GM20431 (cell line): Measurements from ENCODE around the gene DNASE1L2.
"Not testable (repeated sequence)": the region's sequence is repeated elsewhere in the genome, so short reads cannot be mapped to it uniquely, and the experiment has no call there.

Experiments used
- in situ Hi-C: fragments of 300-500 bp; cut with MseI, MboI; formaldehyde crosslinking; loops from one replicate; pipeline ENCODE4 v1.15.0; 2020; ENCODE audit warnings: low sequenced_read_pairs; ENCODE audit not compliant: unreplicated experiment

Gene DNASE1L2

DNA sequence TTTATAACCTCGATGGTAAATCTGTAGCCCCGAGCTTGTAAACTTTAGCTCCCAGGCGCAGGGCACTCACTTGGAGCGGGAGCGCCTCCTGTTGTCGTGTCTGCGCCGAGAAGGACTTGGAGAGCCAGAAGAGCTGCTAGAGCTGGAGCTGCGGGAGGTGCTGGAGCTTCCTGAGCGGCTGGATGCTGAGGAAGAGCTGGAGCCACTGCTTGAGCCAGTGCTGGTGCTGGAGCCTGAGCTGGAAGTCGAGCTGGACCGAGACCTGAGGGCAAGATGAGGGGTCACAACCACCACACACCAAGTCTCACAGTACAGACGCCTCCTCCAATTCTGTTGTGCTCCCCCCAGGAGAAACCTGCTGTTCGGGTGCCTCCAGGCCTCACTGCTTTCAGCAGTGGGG, 26.8 kb downstream of the DNASE1L2 start:
- in situ Hi-C loops, result not testable (repeated sequence)

DNA sequence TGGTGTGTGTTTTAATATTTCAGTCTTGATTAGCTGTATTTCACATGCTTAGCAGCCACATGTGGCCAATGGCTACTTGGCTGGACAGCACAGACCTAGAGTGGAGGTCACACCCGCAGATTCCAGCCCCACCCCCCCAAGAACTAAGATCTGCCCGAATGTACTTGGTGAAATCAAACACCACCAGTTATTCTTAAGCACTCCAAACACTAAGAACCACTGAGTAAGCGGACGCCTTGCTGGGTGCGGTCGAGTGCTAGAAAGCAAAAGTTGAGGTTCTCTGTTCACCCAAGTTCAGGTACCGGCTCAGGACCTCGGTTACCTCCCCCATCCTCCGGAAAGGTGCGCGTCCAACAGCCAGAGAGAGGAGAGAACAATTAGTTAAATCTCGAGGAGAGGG, 30.6 kb downstream of the DNASE1L2 start:
- in situ Hi-C loops, result not testable (repeated sequence)

DNA sequence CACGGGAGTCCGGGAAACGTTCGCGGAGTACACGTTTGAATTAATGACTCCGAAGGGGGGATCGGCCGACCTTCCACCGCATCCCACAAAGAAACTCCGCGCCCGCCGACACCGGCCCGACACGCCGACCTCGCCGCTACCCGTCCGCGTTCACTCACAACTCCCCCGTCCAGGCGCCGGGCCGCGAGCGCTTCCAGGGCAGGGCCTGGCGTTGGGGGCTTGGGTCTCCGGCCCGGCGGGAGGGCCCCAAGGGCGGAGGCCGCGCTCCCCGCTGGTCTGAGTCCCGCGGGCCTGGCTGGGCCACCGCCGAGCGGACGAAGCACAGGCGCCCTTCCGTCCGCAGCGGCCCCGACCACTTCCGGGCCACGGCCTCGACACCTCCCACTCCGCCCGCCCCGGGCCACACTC, 31.3 kb downstream of the DNASE1L2 start:
- in situ Hi-C loops, result not testable (repeated sequence)

DNA sequence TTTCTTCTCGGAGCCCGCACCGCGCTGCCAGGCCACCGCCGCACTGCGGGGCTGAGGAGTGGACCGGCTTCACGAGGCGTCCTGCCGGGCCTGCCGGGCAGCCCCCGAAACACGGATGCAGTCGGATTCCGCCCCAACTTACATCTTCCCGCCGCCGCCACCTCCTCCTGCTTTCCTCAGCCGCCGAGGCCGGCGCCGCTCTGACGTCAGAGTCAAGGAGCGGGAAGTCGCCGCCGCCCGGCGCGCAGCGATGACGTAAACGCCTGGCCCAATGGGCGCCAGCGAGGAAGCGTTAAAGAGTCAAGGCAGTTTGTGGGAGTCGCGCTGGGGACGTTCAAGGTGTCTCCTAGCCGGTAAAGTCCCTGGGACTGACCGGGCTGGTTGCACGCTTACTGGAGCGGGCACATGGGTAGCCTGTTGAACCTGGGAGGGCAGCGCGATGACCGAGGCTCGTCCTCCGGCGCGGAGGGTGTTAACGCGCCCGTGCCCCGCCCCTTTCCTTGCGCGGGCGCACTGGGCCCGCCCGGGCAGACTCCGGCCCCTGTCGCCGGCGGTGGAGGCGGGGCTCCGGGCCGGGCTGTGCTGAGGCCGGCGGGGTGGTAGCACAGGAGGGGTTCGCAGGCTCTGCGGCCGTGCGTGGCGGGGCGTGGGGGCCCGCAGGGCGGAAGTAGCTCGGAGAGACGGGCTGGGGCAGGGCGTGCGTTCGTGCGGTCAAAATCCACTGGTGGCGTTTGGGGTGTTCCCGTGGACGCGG, 31.8 kb downstream of the DNASE1L2 start, which contains the start of gene RNPS1:
Gene RNPS1, minus strand, starts transcription at position 214 of the 754 bp plus-strand sequence. CDS start 3,483 bp downstream, outside the sequence.
- in situ Hi-C loops, result no loop called here

DNA sequence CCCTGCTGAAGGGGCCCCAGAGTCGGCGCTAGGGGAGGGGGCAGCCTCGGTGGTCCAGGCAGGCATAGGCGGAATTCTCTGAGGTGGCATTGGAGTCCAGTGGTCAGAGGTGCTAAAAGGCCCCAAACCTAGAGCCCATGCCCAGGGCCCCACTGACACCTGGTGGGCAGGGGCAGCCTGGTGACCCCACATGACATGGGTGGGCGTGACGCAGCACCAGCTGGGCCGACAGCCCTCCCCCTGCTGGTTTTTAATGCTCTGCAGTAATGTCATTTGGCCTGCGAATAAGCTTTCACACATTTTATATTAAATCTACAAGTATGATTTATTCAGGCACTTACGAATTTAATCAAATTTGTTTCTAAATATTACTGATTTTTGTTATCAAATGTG, 33.8 kb downstream of the DNASE1L2 start:
- in situ Hi-C loops, result no loop called here

DNA sequence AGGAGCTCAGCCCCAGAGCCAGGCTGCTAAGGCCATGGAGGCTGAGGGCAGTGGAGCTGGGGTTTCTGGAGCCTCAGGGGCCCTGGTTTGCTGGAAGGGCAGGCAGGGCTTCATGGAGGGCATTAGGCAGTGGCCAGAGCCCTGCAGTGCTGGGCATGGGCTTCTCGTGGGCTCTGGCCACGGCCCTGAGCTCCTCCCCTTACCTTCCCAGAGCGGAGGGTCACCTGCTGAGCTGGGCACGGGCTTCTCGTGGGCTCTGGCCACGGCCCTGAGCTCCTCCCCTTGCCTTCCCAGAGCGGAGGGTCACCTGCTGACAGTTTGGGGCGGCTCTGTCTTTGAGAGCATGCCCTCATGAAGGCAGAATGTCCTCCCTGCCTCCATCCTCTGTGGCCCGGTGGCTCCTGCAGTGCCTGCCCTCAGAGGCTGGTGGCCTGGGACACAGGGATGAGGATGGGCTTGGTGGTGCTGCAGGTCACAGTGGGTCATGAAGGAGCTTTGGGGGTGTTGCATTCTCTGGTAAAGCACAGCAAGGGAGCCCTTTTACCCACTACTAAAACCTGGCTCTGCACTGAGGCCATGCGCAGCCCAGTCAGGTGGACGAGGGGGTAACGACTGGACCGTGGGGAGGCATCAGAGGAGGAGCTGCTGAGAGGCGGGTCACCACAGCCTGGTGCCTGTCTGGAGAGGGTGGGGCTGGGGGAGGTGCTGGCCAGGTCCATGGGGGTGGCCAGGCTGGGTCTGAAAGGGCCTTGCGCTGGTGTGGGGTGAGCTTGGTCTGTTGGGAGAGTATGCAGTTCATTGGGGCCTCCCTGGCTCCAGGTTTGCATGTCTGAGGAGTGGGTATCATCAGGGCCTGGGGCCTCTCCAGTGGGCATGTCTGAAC, 34.6 kb downstream of the DNASE1L2 start:
- in situ Hi-C loops, result no loop called here

DNA sequence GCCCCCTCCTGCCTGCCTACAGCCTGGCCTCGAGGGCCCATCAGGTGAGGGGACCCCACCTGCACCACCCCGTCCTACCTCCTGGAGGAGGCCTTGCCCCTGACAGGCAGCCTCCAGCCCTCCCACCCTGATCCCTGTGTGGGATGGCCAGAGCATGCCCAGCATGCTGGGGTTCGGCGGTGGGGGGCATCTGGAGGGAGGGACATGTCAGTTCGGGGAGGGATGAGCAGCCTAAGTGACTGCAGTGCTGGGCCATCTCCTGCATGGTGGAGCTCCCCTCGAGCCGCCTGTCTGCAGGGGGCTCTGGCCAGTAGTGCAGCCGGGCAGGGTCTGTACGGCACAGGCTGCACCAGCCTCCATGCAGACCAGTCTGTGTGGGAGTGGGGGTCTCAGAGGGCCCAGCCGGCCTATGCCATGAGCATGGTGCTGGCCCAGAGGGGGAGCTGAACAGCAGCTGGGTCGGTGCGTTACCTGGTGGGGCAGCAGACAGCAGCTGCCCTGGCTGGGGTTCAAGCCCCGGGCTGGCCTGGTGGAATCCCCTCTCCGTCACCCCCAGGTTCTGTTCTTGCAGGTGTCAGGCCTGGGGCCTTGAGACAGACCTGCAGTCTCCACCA, 35.7 kb downstream of the DNASE1L2 start:
- in situ Hi-C loops, result no loop called here

DNA sequence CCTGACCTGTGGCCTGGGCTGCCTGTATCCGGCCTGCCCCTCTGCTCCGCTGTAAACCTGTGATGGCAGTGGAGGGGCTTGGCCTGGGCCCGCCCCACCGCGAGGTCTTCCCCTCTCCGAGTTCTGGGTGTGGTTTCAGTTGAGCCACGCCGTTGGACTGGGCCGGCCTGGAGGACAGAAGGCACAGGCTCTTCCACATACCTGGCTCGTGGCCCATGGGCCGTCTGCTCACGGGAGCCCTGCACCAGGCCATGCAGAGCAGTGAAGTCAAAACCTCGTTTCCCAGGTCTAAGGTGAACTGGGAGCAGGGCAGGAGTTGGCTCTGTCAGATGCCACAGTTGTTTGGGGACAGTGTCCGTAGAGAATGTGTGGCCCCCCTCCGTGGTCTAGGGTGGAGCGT, 37.2 kb downstream of the DNASE1L2 start:
- in situ Hi-C loops, result no loop called here

DNA sequence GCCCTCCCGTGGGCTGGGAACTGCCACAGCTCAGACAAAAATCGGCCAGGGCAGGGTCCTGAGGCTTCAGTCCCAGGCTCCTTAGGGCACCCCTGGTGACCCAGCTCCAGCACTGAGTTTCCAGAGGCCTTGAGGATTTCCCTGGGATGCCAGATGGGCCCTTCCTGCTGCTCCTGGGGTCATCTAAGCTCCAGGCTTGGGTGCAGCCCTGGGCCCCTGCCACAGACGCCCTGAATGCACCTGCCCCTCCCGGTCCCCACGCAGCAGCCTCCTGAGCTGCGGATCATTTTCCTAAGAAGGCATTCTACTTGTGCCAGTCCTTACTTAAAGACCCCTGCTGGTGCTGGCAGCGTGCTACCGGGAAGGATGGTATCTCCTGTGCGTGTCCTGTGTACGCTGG, 37.7 kb downstream of the DNASE1L2 start:
- in situ Hi-C loops, result no loop called here

DNA sequence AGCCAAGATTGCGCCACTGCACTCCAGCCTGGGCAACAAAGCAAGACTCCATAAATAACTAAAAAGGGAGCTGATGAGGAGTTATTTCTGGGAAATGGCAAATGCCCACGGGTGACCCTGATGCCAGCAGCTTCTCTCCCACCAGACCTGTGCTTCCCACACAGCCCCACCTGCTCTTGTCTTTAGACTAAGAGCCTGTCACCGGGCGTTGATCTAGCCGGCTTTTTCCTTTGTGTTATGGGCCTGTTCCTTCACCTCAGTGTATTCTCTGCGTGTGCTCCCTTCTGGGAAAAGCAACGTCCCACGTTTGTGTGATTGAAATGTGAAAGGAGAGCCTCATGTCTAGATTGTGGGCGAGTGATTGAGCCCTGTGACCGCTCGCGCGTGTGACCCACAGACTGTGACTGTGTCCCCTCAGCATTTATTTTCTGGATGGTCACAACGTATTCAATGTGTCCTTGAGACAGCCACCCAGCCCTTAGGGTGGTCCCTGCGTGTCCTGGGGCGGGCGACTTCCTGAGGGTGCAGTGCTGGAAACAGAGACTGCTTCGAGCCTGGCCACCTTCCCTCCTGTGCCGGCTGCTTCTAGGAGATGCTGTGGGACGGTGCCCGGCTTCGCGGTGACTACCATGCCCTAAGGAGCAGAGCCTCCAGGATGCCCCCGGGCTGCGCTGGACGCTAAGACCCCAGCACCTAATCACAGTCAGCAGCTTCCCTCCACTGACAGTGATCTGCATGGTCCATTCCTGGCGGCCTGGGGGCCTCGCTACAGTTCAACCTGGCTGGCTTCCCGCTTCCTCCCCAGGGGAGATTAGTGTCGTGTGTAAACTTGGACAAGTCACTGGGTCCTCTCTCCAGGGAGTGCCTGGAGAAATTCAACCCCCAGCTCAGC, 39.5 kb downstream of the DNASE1L2 start:
- in situ Hi-C loops, result no loop called here

DNA sequence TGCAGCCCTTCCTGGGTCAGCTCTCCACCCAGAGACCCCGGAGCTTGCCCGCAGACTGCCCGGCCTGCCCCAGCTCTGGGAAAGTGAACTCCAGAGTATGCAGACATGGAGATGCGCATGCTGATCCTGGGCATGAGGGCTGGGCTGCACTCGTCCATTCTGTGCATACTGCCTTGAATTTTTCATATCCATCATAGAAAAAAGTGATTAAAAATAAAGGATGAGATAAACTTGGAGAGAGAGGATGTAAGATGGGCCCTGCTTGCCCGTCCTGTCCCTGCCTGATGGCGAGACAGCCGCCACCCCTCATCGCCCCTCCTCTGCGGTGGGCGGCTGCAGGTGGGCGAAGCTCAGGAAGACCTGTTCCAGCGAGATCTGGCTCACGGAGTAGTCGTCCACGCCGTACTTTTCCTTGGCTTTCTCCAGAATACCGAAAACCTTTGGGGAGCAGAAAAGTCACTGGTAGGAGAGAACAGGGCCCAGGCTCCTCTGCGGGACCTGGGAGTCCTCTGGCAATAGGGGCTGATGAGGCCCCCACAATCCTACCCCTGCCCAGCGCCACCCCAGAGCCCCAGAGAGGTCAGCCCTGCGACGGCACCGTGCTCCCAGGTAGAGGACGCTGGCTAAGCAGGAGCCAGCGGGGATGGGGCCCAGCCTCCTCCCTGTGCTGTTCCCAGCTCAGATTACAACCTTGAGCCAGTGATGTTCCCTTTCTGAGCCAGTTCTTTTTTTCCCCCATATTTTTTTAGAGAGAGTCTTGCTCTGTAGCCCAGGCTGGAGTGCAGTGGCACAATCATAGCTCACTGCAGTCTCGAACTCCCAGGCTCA, 40.3 kb downstream of the DNASE1L2 start:
- in situ Hi-C loops, result no loop called here

DNA sequence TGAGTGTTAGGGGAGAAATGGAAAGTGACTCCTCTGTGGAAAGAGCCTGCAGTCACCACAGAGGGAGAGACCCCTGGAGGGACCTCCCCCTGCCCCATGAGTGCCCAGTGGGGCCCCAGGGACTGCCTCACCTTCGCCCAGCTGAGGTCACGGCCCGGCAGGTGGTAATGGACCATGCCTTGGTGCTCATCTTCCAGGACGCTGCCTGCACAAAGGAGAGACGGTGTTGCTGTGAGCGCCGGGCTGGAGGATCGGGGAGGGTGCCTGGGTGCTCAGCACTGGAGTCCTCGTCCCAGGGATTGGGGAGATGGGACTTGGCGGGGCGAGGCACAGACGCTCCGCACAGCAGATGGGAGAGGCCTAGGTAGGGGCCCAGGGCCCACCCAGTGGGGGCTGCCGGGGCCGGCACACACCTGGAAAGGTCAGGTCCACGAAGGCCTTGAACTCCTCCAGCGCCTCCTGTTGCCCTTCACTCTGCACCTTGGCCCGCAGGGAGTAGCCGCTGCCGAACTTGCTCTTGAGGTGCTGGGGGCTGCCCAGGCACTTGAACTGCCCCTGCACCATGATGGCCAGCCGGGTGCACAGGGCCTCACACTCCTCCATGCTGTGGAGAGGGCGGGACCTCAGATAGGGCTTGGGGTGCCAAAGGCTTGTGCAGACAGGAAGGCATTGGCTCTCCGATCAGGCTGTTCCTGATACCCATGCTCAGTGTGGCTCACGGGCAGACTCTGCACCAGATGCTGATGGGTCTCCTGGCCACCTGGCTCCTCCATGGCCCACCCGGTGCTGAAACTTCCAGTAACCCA, 41.4 kb downstream of the DNASE1L2 start:
- in situ Hi-C loops, result no loop called here

DNA sequence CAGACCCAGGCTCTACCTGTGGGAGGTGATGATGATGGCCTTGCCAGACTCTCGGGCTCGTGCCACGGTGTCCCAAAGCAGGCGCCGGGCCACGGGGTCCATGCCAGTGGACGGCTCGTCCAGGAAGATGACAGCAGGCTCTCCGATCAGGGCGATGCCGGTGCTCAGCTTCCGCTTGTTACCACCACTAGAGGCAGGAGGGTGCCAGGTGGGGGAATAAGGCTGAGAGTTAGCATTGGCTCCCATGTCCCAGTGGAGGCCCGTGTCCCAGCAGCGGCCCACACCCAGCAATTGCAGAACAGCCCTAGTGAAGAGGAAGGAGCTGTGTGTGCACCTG, 42.0 kb downstream of the DNASE1L2 start:
- in situ Hi-C loops, result no loop called here

DNA sequence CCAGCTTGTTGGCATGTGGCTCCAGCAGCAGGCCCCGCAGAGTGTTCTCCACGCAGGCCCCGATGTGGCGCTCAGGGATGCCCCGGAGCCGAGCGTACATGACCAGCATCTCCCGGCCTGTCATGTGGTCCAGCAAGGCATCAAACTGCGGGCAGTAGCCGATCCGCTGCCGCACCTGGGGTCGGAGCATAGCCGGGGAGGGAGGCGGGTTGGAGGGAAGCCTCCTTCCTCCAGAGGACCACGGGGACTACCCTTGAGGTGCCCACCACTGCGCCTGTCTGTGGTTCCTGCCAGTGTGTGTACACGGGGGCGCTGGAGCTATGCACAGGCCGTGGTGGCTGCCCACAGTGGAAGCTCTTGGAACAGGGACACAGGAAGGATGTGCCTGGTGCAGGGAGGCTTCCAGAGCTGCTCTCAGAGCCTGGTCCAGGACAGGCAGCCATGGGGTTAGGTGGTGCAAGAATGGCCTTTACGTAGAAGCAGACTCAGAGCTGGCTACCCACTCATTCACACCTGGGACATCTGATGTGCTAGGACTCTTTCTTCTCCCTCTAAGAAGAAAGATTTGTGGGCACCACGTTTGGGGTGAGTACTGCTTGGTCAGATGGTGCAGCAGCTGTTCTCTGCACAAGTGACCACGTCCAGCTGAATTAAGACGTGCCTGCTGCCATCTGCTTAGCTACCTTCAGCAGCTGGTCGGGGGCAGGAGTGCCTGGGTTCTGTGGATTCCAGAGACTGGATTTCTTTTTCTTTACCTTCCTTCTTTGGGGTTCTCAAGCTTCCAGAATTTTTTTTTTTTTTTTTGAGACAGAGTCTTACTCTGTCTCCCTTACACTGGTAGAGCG, 42.9 kb downstream of the DNASE1L2 start:
- in situ Hi-C loops, result no loop called here

DNA sequence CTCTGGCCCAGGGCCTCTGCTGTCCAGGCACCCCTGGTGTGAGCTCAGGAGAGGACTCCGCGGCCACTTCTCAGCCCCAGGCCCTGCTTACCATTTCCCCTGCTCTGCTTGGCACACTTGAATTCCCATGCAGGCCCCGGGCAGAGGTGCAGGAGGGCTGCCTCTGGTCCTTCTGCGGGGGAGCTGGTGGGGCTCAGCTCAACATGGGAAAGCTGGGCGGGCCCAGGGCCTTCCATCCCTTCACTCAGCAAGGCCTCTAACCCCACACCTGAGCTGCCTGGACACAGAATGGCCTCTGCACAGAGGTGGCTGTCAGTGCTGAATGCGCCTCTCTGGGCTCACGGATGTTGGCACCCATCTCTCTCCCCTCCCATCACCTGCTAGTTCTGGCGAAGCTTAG, 44.2 kb downstream of the DNASE1L2 start:
- in situ Hi-C loops, result no loop called here

DNA sequence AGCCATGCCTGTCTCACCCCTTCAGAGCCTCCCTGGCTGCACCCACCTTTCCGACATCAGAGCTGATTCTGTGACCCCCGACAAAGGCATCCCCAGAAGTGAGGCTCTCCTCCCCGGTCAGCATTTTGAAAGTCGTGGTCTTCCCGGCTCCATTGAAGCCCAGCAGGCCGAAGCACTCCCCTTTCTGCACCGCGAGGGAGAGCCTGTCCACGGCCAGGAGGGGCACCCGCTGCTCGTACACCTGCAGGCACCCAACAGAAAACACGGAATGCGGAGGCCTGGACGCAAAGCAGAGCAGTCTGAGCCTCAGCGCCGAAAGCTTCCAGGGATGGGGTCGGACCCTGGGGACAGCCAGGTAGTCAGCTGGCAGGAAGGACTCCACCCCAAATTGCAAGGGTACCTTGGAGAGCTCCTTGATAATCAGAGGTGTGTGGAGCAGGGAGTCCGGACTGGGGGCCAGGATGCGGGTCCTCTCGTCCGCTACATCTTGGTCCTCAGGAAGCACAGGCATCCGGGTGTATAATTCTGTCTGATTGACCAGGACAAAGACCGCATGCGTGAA, 44.8 kb downstream of the DNASE1L2 start:
- in situ Hi-C loops, result no loop called here

DNA sequence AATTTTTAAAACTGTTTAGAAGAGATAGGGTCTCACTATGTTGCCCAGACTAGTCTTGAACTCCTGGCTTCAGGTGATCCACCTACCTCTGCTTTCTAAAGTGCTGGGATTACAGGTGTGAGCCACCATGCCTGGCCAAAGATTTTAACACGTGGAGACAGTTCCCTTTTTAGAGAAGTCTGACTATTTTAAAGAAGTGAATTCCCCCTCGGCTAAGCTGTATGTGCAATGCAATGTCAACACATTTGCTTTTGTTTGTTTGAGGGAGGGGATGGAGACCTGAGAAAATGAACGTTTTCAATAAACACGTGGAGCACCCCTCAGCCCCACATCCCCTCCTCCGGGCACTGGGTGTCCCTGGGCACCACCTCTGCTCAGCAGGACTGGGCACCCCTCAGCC, 46.0 kb downstream of the DNASE1L2 start:
- in situ Hi-C loops, result no loop called here
